ENCODE measurements around the gene FAM83C.

DNA sequence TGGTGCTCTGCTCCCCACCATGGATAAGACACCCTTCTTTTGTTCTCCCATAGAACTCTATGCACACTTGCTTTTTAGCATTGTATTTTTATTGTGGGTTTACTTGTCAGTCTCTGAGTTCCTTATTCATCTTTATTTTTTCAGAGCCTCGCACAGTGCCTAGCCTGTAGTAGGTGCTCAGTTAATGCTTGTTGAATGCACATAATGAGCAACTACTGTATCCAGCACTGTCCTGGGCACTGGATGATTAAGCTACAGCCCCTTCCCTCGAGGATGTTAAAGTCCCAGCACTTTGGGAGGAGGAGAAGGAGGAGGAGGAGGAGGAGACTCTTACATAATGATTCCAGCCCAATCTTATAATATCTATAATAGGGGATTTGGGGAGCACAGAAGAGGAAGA lies 48.9 kb downstream of the FAM83C start:
- TF ChIP-seq CTCF (IDR thresholded peaks at IDR 0.05; ENCODE audit: poor library complexity), result no peak
- TF ChIP-seq EZH2 (IDR thresholded peaks at IDR 0.05; ENCODE audit: borderline replicate concordance), result no peak
- TF ChIP-seq EZH2phosphoT487 (IDR thresholded peaks at IDR 0.05; ENCODE audit: low read depth, severe bottlenecking, unreplicated experiment), result no peak
